Breast epithelium (tissue), 3 donors: Measurements from ENCODE around the gene BRD1.

Experiments used
- CTCF ChIP-seq, 3 donors: fragments of 450-650 bp; IDR thresholded peaks; one replicate each; pipeline ENCODE4 v1.5.1; 2016 to 2017; ENCODE audit warnings: antibody characterized with exemption in 3 of 3, mild to moderate bottlenecking in 3 of 3, moderate library complexity in 3 of 3
- POLR2A ChIP-seq: fragments of 450-650 bp; IDR thresholded peaks from one replicate; pipeline ENCODE4 v1.6.1; 2016; ENCODE audit warnings: antibody characterized with exemption, mild to moderate bottlenecking, moderate library complexity

DNA sequence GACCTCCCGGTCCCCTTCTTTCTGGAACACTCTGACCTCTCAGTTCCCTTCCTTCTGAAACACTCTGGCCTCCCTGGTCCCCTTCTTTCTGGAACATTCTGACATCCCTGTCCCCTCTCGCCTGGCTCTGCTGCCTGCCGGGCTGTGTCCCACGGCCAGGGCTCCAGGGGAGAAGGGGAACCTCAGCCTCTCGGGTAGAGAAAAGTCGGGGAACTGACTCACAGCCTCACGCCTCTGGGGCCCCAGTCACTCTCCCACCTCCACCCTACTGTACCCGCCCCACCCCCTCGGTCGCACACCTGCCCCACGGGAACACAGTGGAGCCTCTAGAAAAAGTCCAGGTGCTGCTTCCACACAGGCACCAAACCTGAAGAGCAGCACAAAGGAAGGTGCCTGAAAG lies 93.3 kb downstream of the BRD1 start:
- no peak for TF ChIP-seq CTCF (IDR thresholded peaks at IDR 0.05)
- no peak for TF ChIP-seq POLR2A
